Measurements from ENCODE around the gene ELF1.
"Not testable (repeated sequence)": the region's sequence is repeated elsewhere in the genome, so short reads cannot be mapped to it uniquely, and the experiment has no call there.

ELF1 gene

DNA sequence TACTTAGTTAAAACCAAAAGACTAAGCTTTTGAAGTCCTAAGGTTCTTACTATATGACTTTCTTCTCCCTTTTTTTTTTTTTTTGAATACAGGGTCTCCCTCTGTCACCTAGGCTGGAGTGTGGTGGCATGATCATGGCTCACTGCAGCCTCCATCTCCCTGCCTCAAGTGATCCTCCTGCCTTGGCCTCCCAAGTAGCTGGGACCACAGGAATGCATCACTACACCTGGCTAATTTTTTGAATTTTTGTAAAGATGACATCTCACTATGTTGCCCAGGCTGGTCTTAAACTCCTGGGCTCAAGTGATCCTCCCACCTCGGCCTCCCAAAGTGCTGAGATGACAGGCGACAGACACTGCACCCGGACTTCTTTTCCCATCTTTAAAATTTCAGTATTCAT is 89.2 kb downstream of the ELF1 start:
- DNase-seq = not testable (repeated sequence)

DNA sequence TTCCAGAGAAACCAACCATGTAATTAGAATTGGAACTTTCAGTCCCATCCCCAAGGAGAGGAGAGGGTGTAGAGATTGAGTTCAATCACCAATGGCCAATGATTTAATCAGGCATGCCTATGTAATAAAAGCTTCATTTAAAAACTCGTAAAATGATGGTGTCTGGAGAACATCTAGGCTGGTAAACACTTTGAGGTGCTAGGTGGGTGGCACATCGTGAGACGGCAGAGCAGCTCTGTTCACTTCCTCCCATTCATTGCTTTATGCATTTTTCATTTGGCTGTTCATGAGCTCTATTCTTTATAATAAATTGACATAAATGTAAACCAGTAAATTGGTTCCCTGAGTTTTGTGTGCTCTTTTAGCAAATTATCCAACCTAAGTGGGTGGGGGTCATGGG is 90.1 kb downstream of the ELF1 start:
- no peak for DNase-seq

- no peak for DNase-seq
Observed at GRCh38 chr13:40927929-40928328, 91.2 kb downstream of the ELF1 start.

DNA sequence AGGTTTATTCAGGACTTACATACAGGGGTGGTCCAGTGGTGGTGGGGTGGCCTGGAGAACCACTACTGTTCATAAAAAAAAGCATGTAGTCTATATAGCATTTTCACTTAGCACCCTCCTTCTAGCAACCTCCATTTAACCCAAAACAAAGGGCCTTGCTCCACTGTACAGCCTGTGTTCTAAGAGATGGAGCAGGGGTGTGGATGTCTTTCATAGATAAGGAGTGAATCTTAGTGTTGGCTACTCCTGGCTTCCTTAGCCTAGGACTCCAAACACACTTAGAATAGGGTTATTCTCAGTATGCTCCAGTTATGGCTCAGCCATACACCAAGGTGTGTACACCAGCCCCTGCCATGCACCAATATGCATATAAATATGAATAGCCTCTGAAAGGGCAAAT is 95.2 kb downstream of the ELF1 start:
- DNase-seq = no peak

- no peak for DNase-seq
Observed at GRCh38 chr13:40922437-40923040, 96.6 kb downstream of the ELF1 start.

DNA sequence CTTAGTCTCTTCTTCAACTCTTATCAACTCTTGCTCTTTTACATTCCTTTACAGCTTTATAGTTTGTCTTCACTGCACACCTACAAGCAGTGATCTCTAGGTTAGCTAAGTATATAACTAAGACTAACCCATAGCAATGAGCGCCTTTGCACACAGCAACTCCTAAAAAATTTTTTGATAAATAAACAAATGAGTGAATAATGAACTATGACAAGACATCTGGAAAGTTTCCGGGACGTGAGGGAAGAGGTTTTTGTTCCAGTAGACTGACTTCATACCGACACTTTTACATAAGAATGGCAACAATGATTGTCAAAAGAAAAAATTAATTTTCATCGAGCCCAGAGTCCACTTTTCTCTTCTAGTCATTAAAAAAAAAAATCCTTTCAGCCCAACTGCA is 98.3 kb downstream of the ELF1 start:
- DNase-seq = no peak

GRCh38 chr13:40919901-40920300 is 99.2 kb downstream of the ELF1 start:
- not testable (repeated sequence) for DNase-seq

GRCh38 chr13:40916207-40916998 is 102.7 kb downstream of the ELF1 start:
- no peak for DNase-seq

- DNase-seq = not testable (repeated sequence)
Observed at GRCh38 chr13:40914863-40915262, 104.3 kb downstream of the ELF1 start.

DNA sequence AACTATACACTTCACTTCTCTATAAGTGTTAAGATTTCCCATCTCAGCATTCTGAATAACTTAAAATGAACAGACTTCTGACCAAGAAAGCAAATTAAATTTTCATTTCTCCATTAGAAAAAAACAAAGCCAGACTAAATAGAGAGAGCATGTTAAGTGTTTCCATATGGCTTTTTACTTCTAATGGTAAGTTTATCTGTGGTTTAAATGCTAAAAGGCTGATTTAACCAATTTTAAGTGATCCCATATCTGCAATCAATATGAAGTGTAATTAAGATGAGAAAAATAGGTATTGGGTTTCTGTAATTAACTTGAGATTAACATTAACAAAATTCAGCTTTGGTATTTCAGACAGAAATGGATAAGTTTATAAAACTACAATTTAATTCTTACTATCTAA is 107.8 kb downstream of the ELF1 start:
- DNase-seq = no peak

- DNase-seq = no peak
Observed at GRCh38 chr13:40910324-40911050, 108.6 kb downstream of the ELF1 start.

DNA sequence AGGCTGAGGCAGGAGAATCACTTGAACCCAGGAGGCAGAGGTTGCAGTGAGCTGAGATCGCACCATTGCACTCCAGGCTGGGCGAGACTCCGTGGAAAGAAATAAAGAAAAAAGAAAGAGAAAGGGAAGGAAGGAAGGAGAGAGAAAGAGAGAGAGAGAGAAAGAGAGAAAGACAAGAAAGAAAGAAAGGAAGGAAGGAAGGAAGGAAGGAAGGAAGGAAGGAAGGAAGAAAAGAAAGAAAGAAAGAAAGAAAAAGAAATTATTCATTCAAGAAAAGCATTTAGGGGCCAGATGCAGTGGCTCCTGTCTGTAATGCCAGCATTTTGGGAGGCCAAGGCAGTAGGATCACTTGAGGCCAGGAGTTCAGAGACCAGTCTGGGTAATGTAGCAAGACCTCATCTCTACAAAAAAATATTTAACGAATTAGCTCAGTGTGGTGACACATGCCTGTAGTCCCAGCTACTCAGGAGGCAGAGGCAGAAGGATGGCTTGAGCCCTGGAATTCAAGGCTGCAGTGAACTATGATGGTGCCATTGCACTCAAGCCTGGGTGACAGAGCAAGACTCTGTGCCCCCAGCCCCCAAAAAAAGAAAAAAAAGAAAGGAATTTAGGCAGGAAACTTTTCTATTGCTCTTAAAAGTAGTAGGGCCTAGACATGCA is 109.4 kb downstream of the ELF1 start:
- DNase-seq = not testable (repeated sequence)

DNA sequence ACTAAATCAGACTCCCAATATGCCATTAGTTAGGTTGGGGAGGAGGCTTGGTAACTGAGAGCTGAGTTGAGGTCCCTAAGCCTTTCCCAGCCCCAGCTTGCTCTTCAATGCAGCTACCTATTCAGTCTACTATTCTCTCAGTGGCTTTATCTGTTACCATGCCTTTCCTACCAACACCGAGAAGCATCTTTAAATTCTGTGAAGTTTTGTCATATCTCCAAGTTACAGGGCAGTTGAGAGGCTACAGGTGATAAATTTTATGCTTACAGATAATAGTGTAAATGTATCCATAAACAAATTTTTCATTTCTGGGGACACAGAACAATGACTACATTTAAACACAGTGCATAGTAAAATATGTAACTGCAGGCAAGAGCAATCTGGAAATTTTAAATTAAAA is 110.6 kb downstream of the ELF1 start:
- DNase-seq = no peak

DNA sequence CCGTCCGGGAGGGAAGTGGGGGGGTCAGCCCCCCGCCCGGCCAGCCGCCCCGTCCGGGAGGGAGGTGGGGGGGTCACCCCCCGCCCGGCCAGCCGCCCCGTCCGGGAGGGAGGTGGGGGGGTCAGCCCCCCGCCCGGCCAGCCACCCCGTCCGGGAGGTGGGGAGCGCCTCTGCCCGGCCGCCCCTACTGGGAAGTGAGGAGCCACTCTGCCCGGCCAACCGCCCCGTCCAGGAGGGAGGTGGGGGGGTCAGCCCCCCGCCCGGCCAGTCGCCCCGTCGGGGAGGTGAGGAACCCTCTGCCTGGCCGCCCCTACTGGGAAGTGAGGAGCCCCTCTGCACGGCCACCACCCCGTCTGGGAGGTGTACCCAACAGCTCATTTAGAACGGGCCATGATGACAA is 118.1 kb downstream of the ELF1 start:
- not testable (repeated sequence) for DNase-seq

DNA sequence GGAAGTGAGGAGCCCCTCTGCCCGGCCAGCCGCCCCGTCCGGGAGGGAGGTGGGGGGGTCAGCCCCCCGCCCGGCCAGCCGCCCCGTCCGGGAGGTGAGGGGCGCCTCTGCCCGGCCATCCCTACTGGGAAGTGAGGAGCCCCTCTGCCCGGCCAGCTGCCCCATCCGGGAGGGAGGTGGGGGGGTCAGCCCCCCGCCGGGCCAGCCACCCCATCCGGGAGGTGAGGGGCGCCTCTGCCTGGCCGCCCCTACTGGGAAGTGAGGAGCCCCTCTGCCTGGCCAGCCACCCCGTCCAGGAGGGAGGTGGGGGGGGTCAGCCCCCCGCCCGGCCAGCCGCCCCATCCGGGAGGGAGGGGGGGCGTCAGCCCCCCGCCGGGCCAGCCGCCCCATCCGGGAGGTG is 118.5 kb downstream of the ELF1 start:
- not testable (repeated sequence) for DNase-seq

DNA sequence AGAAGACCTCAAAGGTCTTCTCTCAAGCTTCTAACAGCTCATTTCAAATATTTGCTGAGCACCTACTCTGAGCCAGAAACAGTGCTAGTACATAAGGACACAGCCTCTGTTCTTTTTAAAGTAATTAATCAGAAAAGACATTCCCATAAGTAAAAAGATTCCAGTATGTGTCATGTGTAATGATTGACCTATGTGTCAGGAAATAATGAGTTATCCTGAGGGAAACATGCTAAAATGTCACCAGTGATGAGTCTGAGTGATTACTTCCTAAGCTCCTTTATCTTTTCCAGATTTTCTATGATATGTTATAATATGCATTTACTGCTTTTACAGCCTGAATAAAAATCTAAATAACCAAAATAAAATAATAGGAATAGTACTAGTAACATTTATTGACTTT is 122.1 kb downstream of the ELF1 start:
- DNase-seq = no peak

DNA sequence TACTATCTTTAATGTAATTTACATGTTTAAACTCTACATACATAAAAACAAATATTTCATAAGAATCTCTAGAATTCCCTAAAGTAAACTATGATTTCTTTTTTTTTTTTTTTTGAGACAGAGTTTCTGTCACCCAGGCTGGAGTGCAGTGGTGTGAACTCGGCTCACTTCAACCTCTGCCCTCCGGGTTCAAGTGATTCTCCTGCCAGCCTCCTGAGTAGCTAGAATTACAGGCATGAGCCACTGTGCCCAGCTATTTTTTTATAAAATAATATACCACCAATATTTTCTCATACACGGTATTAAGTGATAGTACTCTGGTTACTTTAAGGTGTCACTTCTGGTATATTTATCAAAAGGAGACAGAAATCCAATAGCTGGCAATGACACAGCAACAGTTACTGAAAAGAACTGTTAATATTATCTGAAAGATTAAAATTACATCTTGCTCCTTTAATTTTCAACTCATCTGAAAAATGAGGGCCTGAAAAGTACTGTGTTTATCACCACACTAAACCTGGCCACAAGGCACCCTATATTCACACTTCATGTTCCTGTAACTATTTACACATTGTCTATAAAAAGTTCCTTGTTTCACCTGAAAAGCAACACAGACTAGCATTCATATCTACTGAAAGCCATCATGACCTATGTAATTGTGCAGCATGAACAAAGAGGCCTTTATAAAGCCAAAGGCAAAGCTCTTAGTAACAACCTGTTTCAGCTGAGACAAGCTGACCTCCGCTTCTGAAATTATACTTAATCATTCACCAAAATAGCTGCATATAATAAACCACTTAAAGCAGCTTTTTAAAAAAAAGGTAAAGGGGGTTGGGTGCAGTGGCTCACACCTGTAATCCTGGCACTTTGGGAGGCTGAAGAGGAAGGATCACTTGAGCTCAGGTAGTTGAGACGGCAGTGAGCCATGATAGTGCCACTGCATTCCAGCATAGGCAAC is 123.6 kb downstream of the ELF1 start:
- DNase-seq = peak; percentile 7

DNA sequence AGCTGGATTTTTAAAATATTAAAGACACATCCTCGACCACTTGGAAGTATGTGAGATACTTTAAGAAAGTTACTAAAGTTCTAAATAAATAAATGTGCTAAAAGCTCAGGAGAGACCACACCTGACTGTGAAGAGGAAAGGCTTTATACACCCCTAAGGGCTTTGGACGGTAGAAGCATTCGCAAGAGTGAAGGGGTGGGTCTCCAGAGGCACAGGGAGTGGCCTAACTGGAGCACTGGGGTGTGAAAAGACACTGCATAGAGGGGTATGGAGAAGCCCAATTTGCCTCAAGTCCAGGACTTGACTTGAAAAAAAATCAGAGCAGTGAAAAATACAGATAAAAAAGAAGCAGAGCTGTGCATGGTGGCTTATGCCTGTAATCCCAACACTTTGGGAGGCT is 125.5 kb downstream of the ELF1 start:
- not testable (repeated sequence) for DNase-seq

DNA sequence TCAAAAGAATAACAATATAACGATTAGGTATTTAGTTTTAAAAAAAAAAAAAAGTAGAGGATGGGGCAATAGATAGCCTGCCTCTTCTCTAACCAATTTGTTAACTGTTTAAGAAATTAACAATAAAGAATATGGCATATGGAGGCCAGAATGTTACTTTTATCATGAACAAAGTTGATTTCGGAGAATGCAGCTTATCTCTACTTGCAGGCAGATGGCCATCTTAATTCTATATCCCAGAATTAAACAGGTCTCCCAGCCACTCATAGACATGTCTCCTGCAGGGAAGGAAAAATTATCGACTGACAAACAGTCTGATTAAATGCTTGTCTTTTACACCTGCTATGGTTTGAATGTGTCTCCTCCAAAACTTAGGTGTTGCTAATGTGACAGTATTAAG is 133.1 kb downstream of the ELF1 start:
- DNase-seq = no peak

DNA sequence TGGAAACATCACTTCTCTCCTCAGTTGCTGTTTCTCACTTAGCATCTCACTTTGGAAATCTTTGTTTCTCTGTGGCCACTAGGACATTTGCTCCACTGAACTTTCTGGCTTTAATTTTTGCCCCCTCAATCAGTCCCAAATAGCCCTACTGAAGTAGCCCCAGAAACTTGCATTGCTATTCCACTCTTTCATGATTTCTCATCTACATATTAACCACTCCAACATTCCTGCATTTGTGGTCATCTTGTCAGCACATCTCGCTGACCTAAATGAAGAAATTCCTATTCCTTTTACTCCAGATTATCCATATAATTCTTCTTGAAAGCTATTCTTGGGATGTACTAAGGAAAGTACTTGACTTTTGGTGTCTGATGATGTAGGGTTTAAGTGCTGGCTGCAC is 134.9 kb downstream of the ELF1 start:
- DNase-seq = not testable (repeated sequence)

Measured in NCI-H1105 treated with DMSO at 0.1 percent for 48 hours (cell line).